HEK293T (cell line): ENCODE data around the gene LRRC40.

Experiments
- CTCF ChIA-PET: fragments of 350-600 bp; formaldehyde crosslinking; extraction: SDS; loops from one replicate; lab custom pipeline; 2021; ENCODE audit warnings: antibody characterized with exemption, inconsistent platforms; lab: Yijun Ruan, JAX
- POLR2A ChIA-PET: fragments of 350-600 bp; formaldehyde crosslinking; extraction: SDS; loops from one replicate; lab custom pipeline; 2020; ENCODE audit warnings: antibody characterized with exemption, inconsistent platforms; lab: Yijun Ruan, JAX
- DNase-seq: peaks from one replicate; pipeline ENCODE4 v3.0.0; 2012; ENCODE audit warnings: mixed read lengths; ENCODE audit errors: extremely low spot score
- ARNT ChIP-seq: fragments of 450-650 bp; IDR thresholded peaks from 2 replicates; pipeline ENCODE4 v1.6.1; 2017; ENCODE audit warnings: mild to moderate bottlenecking
- BHLHE40 ChIP-seq: fragments of 450-650 bp; IDR thresholded peaks from 2 replicates; pipeline ENCODE4 v1.6.1; 2016; ENCODE audit warnings: mild to moderate bottlenecking, moderate library complexity, borderline replicate concordance
- CTBP1 ChIP-seq: fragments of 450-650 bp; IDR thresholded peaks from 2 replicates; pipeline ENCODE4 v1.6.1; 2016; ENCODE audit warnings: borderline replicate concordance
- ELF4 ChIP-seq: fragments of 450-650 bp; IDR thresholded peaks from 2 replicates; pipeline ENCODE4 v1.6.1; 2017; ENCODE audit warnings: antibody characterized with exemption
- FOXA1 ChIP-seq: fragments of 450-650 bp; IDR thresholded peaks from 2 replicates; pipeline ENCODE4 v1.6.1; 2016; ENCODE audit warnings: mild to moderate bottlenecking
- FOXK2 ChIP-seq: fragments of 450-650 bp; IDR thresholded peaks from 2 replicates; pipeline ENCODE4 v1.6.1; 2016; ENCODE audit warnings: mild to moderate bottlenecking
- FOXM1 ChIP-seq: fragments of 450-650 bp; IDR thresholded peaks from 2 replicates; pipeline ENCODE4 v1.6.1; 2017; ENCODE audit warnings: mild to moderate bottlenecking, borderline replicate concordance
- HDGF ChIP-seq: fragments of 450-650 bp; IDR thresholded peaks from 2 replicates; pipeline ENCODE4 v1.6.1; 2017; ENCODE audit warnings: antibody characterized with exemption, borderline replicate concordance
- L3MBTL2 ChIP-seq: fragments of 450-650 bp; conservative IDR thresholded peaks from 2 replicates; pipeline ENCODE4 v1.6.1; 2016; ENCODE audit warnings: mild to moderate bottlenecking
- LEF1 ChIP-seq: fragments of 450-650 bp; IDR thresholded peaks from 2 replicates; pipeline ENCODE4 v1.6.1; 2017; ENCODE audit warnings: mild to moderate bottlenecking, borderline replicate concordance
- NFRKB ChIP-seq: fragments of 450-650 bp; IDR thresholded peaks from 2 replicates; pipeline ENCODE4 v1.6.1; 2016; ENCODE audit warnings: mild to moderate bottlenecking, moderate library complexity
- SP1 ChIP-seq: fragments of 450-650 bp; IDR thresholded peaks from 2 replicates; pipeline ENCODE4 v1.6.1; 2017
- SUZ12 ChIP-seq: fragments of 450-650 bp; IDR thresholded peaks from 2 replicates; pipeline ENCODE4 v1.6.1; 2016; ENCODE audit warnings: mild to moderate bottlenecking
- TARDBP ChIP-seq: fragments of 450-650 bp; IDR thresholded peaks from 2 replicates; pipeline ENCODE4 v1.6.1; 2016
- ZNF384 ChIP-seq: fragments of 450-650 bp; IDR thresholded peaks from 2 replicates; pipeline ENCODE4 v1.6.1; 2016
- TF ChIP-seq, protein P1 (sequence below): fragments of 450-650 bp; IDR thresholded peaks from 2 replicates; pipeline ENCODE4 v1.6.1; 2016

LRRC40 gene

DNA sequence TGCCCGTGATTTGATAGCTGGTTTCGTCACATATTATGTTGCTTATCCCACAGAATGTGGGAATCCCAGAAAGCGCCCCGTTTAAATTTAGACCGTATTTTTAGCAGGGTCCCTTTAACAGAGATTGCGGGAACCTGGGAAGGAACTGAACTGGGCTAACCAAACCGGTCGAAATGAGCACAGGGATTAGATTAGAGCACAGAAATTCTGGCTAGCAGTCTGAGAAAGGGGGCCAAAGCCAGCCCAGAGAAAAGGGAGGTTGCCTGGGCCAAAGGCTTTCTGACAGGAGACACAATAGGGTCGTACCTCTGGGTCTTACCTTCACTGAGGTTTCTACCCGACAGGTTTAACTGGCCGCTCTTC is 327 bp downstream of the LRRC40 start:
- no peak for DNase-seq
- POLR2A ChIA-PET: interaction anchor here (1.3 to 3.0 kb wide), 5 partner anchors 14 to 206 kb away, joined by 3 to 30 read pairs (median 8); partner anchors contain the start of genes ANKRD13C, CTH and SRSF11
- TF ChIP-seq LEF1: no peak
- TF ChIP-seq ELF4: no peak
- TF ChIP-seq ARNT: no peak
- TF ChIP-seq L3MBTL2: no peak
- TF ChIP-seq NFRKB: no peak
- TF ChIP-seq CTBP1: no peak
- TF ChIP-seq BHLHE40: no peak
- no peak for TF ChIP-seq HDGF
- TF ChIP-seq TARDBP: no peak
- no peak for TF ChIP-seq FOXM1
- TF ChIP-seq, protein P1, sequence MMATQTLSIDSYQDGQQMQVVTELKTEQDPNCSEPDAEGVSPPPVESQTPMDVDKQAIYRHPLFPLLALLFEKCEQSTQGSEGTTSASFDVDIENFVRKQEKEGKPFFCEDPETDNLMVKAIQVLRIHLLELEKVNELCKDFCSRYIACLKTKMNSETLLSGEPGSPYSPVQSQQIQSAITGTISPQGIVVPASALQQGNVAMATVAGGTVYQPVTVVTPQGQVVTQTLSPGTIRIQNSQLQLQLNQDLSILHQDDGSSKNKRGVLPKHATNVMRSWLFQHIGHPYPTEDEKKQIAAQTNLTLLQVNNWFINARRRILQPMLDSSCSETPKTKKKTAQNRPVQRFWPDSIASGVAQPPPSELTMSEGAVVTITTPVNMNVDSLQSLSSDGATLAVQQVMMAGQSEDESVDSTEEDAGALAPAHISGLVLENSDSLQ: no peak
- TF ChIP-seq SUZ12: no peak
- TF ChIP-seq ZNF384: no peak
- no peak for TF ChIP-seq FOXK2
- CTCF ChIA-PET: no interaction called here

DNA sequence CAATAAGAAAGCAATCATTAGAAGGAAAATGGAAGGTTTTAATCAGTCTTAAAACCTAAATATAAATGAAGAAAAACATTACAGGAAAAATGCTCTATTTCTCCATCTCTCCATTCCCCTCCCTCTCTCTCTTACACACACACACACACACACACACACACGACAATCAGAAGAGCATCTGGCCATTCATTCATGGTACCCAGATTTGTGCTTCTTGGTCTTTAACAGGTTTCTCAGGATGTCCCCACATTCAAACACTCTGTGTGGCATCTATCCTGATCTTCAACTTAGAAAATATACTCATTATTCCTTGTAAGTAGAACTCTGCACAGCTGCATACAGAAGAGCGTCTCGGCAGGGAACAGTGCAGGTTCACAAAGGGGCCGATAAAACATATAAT is 779 bp downstream of the LRRC40 start:
- CTCF ChIA-PET: no interaction called here
- POLR2A ChIA-PET: interaction anchor here (1.3 to 3.0 kb wide), 2 partner anchors 16 to 36 kb away, joined by 3 to 30 read pairs; partner anchors contain the start of gene SRSF11
- TF ChIP-seq ELF4 (no peak), LEF1 (no peak), SP1 (no peak), TARDBP (no peak), FOXK2 (no peak), ZNF384 (no peak), L3MBTL2 (no peak), HDGF (no peak), FOXA1 (no peak), NFRKB (no peak), FOXM1 (no peak), CTBP1 (no peak), BHLHE40 (no peak), SUZ12 (no peak), ARNT (no peak)
- TF ChIP-seq, protein P1: no peak
- DNase-seq: no peak

DNA sequence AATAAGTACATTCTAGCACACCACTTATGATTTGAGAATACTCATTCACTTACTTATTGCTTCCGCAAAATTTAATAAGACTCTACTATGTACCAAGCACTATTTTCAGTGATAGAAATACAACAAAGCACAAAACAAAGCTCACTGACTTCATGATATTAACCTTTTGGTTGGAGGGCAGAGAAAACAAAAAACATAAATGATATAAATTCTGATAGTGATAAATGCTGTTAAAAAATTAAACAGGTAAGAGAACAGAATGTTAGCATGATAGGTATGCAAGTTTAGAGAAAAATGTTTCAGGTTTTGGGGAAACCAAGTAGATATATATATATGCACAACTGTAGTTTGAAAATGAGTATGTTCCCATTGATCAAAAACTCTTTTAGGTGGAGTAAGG is 1.2 kb downstream of the LRRC40 start:
- CTCF ChIA-PET: interaction anchor here (0.6 kb wide), 1 partner anchor 51 kb away, joined by 3 read pairs; no protein-coding TSS in a partner anchor
- DNase-seq: no peak
- no peak for TF ChIP-seq ZNF384
- POLR2A ChIA-PET: interaction anchor here (0.6 to 3.0 kb wide), 2 partner anchors 17 to 899 kb away, joined by 3 to 30 read pairs; partner anchors contain the start of gene SRSF11

DNA sequence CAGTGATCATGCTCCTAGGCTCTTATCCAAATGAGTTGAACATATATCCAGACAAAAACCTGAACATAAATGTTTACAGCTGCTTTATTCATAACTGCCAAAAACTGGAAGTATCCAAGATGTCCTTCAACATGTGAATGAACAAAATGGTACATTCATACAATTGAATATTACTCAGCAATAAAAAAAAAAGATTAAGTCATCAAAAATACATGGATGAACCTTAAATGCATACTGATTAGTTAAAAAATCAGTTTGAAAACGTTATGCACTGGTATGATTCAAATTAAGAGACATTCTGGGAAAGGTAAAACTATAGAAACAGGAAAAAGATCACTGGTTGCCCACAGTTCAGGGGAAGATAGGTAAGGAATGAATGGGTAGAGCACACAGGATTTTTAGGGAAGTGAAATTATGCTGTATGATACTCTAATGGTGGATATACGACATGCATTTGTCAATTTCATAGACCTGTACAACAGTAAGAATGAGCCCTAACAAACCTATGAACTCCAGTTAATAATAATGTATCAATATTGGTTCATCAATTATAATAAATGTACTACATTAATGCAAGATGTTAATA is 3.1 kb downstream of the LRRC40 start:
- CTCF ChIA-PET: no interaction called here
- DNase-seq: no peak
- no peak for TF ChIP-seq HDGF
- TF ChIP-seq CTBP1: no peak
- TF ChIP-seq L3MBTL2: no peak
- TF ChIP-seq FOXK2: no peak
- POLR2A ChIA-PET: interaction anchor here (0.8 kb wide), 1 partner anchor 19 kb away, joined by 6 read pairs; the partner anchor contains the start of gene SRSF11

DNA sequence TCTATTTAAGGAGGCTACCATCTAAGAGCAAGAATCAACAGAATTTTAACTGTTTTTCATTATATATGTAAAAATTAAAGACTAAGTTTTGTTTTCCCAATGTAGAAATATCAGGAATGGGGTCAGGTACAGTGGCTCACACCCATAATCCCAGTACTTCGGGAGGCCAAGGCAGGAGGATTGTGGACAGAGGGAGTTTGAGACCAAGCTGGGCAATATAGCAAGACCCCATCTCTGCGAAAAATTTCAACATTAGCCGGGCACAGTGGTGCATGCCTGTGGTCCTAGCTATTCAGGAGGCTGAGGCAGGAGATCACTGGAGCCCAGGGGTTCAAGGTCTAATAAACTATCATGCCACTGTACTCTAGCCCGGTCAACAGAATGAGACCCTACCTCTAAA is 5.3 kb downstream of the LRRC40 start:
- CTCF ChIA-PET: no interaction called here
- POLR2A ChIA-PET: interaction anchor here (1.7 kb wide), 1 partner anchor 21 kb away, joined by 5 read pairs; the partner anchor contains the start of gene SRSF11
- no peak for DNase-seq
- no peak for TF ChIP-seq LEF1
- TF ChIP-seq L3MBTL2: no peak
- no peak for TF ChIP-seq NFRKB
- TF ChIP-seq ARNT: no peak
- TF ChIP-seq FOXA1: no peak
- no peak for TF ChIP-seq TARDBP
- no peak for TF ChIP-seq FOXM1
- TF ChIP-seq, protein P1: no peak
- no peak for TF ChIP-seq ZNF384
- no peak for TF ChIP-seq CTBP1
- no peak for TF ChIP-seq SUZ12
- no peak for TF ChIP-seq SP1

DNA sequence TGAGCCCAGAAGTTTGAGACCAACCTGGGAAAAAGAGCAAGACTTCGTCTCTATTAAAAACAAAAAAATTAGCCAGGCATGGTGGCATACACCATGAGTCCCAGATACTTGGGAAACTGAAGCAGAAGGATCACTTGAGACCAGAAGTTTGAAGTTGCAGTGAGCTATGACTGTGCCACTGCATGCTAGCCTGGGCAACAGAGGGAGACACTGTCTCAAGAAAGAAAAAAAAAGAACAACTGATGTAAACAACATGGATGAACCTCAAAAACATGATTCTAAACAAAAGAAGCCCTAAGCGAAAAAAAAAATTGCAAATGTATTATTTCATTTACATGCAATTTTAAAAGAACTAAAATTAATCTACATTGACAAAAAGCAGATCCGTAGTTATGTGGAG is 9.0 kb downstream of the LRRC40 start:
- TF ChIP-seq TARDBP (no peak), FOXM1 (no peak), ZNF384 (no peak), NFRKB (no peak), LEF1 (no peak), ELF4 (no peak), ARNT (no peak)
- no peak for DNase-seq
- POLR2A ChIA-PET: no interaction called here
- CTCF ChIA-PET: no interaction called here

DNA sequence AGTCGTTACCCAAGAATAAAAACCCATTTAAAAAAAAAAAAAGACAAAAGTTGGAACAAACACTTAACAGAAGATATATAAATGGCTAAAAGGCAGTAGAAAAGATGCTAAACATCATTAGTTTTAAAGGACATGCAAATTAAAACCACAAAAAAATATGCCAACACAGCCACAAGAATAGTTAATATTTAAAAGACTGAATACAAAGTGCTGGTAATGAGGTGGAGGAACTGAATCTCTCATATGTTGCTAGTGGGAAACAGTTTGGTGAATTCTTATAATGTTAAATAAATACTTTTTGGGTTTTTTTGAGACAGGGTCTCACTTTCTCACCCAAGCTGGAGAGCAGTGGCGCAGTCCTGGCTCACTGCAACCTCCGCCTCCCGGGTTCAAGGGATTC is 10.0 kb downstream of the LRRC40 start:
- TF ChIP-seq HDGF: no peak
- TF ChIP-seq, protein P1: no peak
- TF ChIP-seq SP1: no peak
- no peak for TF ChIP-seq FOXA1
- no peak for TF ChIP-seq FOXK2
- no peak for TF ChIP-seq NFRKB
- no peak for TF ChIP-seq BHLHE40
- no peak for TF ChIP-seq L3MBTL2
- TF ChIP-seq CTBP1: no peak
- TF ChIP-seq LEF1: no peak
- no peak for TF ChIP-seq TARDBP
- TF ChIP-seq ELF4: no peak
- TF ChIP-seq FOXM1: no peak
- TF ChIP-seq SUZ12: no peak
- TF ChIP-seq ARNT: no peak
- CTCF ChIA-PET: no interaction called here
- POLR2A ChIA-PET: no interaction called here
- DNase-seq: no peak
